Measurements from ENCODE around the gene PCSK1. TPM values are rescaled to one million over a fixed set of nuclear protein-coding genes. Genes with fewer than 3 reads are reported as not detected.
"Not testable (repeated sequence)": the region's sequence is repeated elsewhere in the genome, so short reads cannot be mapped to it uniquely, and the experiment has no call there.

The PCSK1 gene
- total and polyA plus RNA-seq, 7 donors: 0.11 to 0.64 (median 0.17) TPM

- intact Hi-C loops (cut with DNase I): no loop called here
- ATAC-seq: no peak
- no peak for DNase-seq
Measured at GRCh38 chr5:96373381-96373733, 59.7 kb downstream of the PCSK1 start.

GRCh38 chr5:96372726-96373380, 60.2 kb downstream of the PCSK1 start:
- intact Hi-C loops (cut with DNase I): no loop called here
- H3K36me3 ChIP-seq (ENCODE audit: insufficient read depth in 1 of 2, low read depth in 1 of 2): no peaks in the 10 kb centered on the region
- no peak overlapping the region for H3K4me3 ChIP-seq
- H3K4me1 ChIP-seq: no peaks in the 10 kb centered on the region
- H3K27me3 ChIP-seq (ENCODE audit: insufficient read depth in 3 of 3, low read length in 2 of 3): no peaks in the 10 kb centered on the region
- H3K9me3 ChIP-seq: no peaks in the 10 kb centered on the region
- ATAC-seq (no peak), DNase-seq (no peak)
- H3K27ac ChIP-seq: no peak overlapping the region
- TF ChIP-seq CTCF (IDR thresholded peaks at IDR 0.05): no peak
- 87 to 89% (median 87%) methylated on average over 2 of the region's 2 CpGs for WGBS, 3 donors

More at GRCh38 chr5:96373381-96373733, 59.7 kb downstream of the PCSK1 start:
- H3K36me3 ChIP-seq (ENCODE audit: insufficient read depth in 1 of 2, low read depth in 1 of 2): no peaks in the 10 kb centered on the region
- no peaks in the 10 kb centered on the region for H3K4me1 ChIP-seq
- no peaks in the 10 kb centered on the region for H3K9me3 ChIP-seq
- TF ChIP-seq CTCF (IDR thresholded peaks at IDR 0.05): no peak
- 68 to 80% (median 74%) methylated on average over 4 of the region's 4 CpGs for WGBS, 3 donors
- H3K27me3 ChIP-seq (ENCODE audit: insufficient read depth in 3 of 3, low read length in 2 of 3): no peaks in the 10 kb centered on the region
- no peak overlapping the region for H3K27ac ChIP-seq
- H3K4me3 ChIP-seq: no peak overlapping the region

GRCh38 chr5:96370976-96371375, 62.1 kb downstream of the PCSK1 start:
- Histone ChIP-seq H3K9me3 (no peaks in the 10 kb centered on the region), H3K4me3 (no peak overlapping the region), H3K36me3 (ENCODE audit: insufficient read depth in 1 of 2, low read depth in 1 of 2) (no peaks in the 10 kb centered on the region), H3K4me1 (no peaks in the 10 kb centered on the region), H3K27ac (no peak overlapping the region), H3K27me3 (ENCODE audit: insufficient read depth in 3 of 3, low read length in 2 of 3) (no peaks in the 10 kb centered on the region)
- intact Hi-C loops (cut with DNase I): no loop called here
- TF ChIP-seq CTCF (IDR thresholded peaks at IDR 0.05): no peak
- WGBS, 3 donors: 65 to 72% (median 68%) methylated on average over 2 of the region's 2 CpGs
- no peak for DNase-seq
- no peak for ATAC-seq

- H3K36me3 ChIP-seq (ENCODE audit: insufficient read depth in 1 of 2, low read depth in 1 of 2); ATAC-seq; DNase-seq; H3K4me3 ChIP-seq; H3K9me3 ChIP-seq; H3K27me3 ChIP-seq (ENCODE audit: insufficient read depth in 3 of 3, low read length in 2 of 3); intact Hi-C loops (cut with DNase I); H3K27ac ChIP-seq; H3K4me1 ChIP-seq: not testable (repeated sequence)
- 88 to 90% (median 90%) methylated on average over 8 of the region's 8 CpGs for WGBS, 3 donors
Measured at GRCh38 chr5:96367337-96367736, 65.7 kb downstream of the PCSK1 start.

- TF ChIP-seq CTCF (IDR thresholded peaks at IDR 0.05): no peak
- peaks cover 3% of the 10 kb centered on the region for H3K9me3 ChIP-seq
- H3K4me1 ChIP-seq: no peaks in the 10 kb centered on the region
- DNase-seq (no peak), ATAC-seq (no peak)
- intact Hi-C loops (cut with DNase I): no loop called here
- H3K4me3 ChIP-seq: no peak overlapping the region
- 95 to 98% (median 98%) methylated on average over 2 of the region's 2 CpGs for WGBS, 3 donors
- H3K36me3 ChIP-seq (ENCODE audit: insufficient read depth in 1 of 2, low read depth in 1 of 2): no peaks in the 10 kb centered on the region
- H3K27me3 ChIP-seq (ENCODE audit: insufficient read depth in 3 of 3, low read length in 2 of 3): no peaks in the 10 kb centered on the region
- H3K27ac ChIP-seq: no peak overlapping the region
Measured at GRCh38 chr5:96354237-96354636, 78.8 kb downstream of the PCSK1 start.

All from psoas muscle (tissue), 8 donors.